HepG2 (cell line): ENCODE data around the gene RORB. TPM values are rescaled to one million over a fixed set of nuclear protein-coding genes. Genes with fewer than 3 reads are reported as not detected.

Source experiments
- ATAC-seq: fragments of 200-7000 bp; cut with Tn5 transposase; 3 replicates; pipeline ENCODE4 v1.9.1; 2020; ENCODE audit warnings: mild to moderate bottlenecking, moderate library complexity
- BruUV-seq: library from RNA; stranded (reverse); fragments of 400-500 nt; replicated peaks from 2 replicates; lab custom pipeline; 2021; lab: Mats Ljungman, UMichigan
- CTCF ChIA-PET: fragments of 300-600 bp; formaldehyde crosslinking; extraction: SDS; loops from one replicate; lab custom pipeline; 2021; ENCODE audit warnings: low total read pairs, inconsistent platforms, low intra/inter-chr PET ratio; lab: Yijun Ruan, JAX
- POLR2A ChIA-PET: fragments of 350-600 bp; sonication (Branson Sonifier 250); formaldehyde crosslinking; loops from one replicate; lab custom pipeline; 2020; ENCODE audit warnings: antibody characterized with exemption, inconsistent platforms; lab: Yijun Ruan, JAX
- DNase-seq: peaks from one replicate; pipeline ENCODE4 v3.0.0-alpha.2; 2015; ENCODE audit warnings: low spot score
- FAIRE-seq: peaks from 3 replicates; lab custom pipeline; 2011; peaks lifted over from hg19 to GRCh38; lab: Jason Lieb, UNC
- H2AFZ ChIP-seq: one replicate; pipeline ENCODE4 v1.6.1; 2011; ENCODE audit warnings: low read length, inconsistent platforms
- H3K27ac ChIP-seq: fragments of 300-600 bp; 3 replicates; pipeline ENCODE4 v1.8.0; 2011; ENCODE audit warnings: mixed run types, mild to moderate bottlenecking, mixed read lengths, low read length, inconsistent platforms; ENCODE audit not compliant: insufficient read depth; ENCODE audit errors: extremely low read length
- H3K27me3 ChIP-seq, 2 experiments: fragments of 200-600 bp in 1 of 2; 2 replicates in 1 of 2; 3 replicates in 1 of 2; pipeline versions ENCODE4 v1.6.0 to v1.8.0; 2011; ENCODE audit warnings: low read length in 2 of 2, mild to moderate bottlenecking in 2 of 2, moderate library complexity in 2 of 2, inconsistent platforms in 1 of 2; ENCODE audit not compliant: insufficient read depth in 2 of 2, control insufficient read depth in 1 of 2
- H3K36me3 ChIP-seq, 2 experiments: fragments of 200-600 bp in 1 of 2; replicated peaks in 1 of 2; 2 replicates in 1 of 2; 3 replicates in 1 of 2; pipeline versions ENCODE4 v1.5.1 to v1.8.0; 2011; ENCODE audit warnings: low read length in 2 of 2, inconsistent platforms in 1 of 2; ENCODE audit not compliant: insufficient read depth in 2 of 2, control insufficient read depth in 1 of 2
- H3K4me1 ChIP-seq: 2 replicates; pipeline ENCODE4 v1.5.1; 2012; ENCODE audit warnings: low read length, inconsistent platforms; ENCODE audit not compliant: insufficient read depth
- H3K4me2 ChIP-seq: 2 replicates; pipeline ENCODE4 v1.6.0; 2011; ENCODE audit warnings: low read depth, low read length, inconsistent platforms
- H3K4me3 ChIP-seq, 3 experiments: fragments of 200-600 bp in 1 of 3; sonication (generic), shearing (Covaris generic) in 1 of 3; replicated peaks in 1 of 3; 2 replicates each; pipeline ENCODE4 v1.5.1; 2011 to 2016; ENCODE audit warnings: low read length in 3 of 3, inconsistent platforms in 2 of 3, low read depth in 2 of 3, mild to moderate bottlenecking in 2 of 3, control low read depth in 1 of 3, mixed read lengths in 1 of 3; ENCODE audit not compliant: insufficient read depth in 1 of 3
- H3K79me2 ChIP-seq: one replicate; pipeline ENCODE4 v1.6.1; 2011; ENCODE audit warnings: low read length, inconsistent platforms; ENCODE audit not compliant: insufficient read depth
- H3K9ac ChIP-seq: 2 replicates; pipeline ENCODE4 v1.6.0; 2011; ENCODE audit warnings: mild to moderate bottlenecking, low read depth, low read length, inconsistent platforms; ENCODE audit not compliant: insufficient read depth
- H3K9me3 ChIP-seq: 2 replicates; pipeline ENCODE4 v1.5.1; 2012; ENCODE audit warnings: mild to moderate bottlenecking, low read length
- H4K20me1 ChIP-seq: 2 replicates; pipeline ENCODE4 v1.6.0; 2011; ENCODE audit warnings: inconsistent platforms, mild to moderate bottlenecking, low read length, moderate library complexity; ENCODE audit not compliant: insufficient read depth
- ATF3 ChIP-seq: sonication (generic); formaldehyde crosslinking; IDR thresholded peaks from 2 replicates; pipeline ENCODE4 v1.4.0; 2020; ENCODE audit warnings: missing genetic modification reagents
- BCL3 ChIP-seq: sonication (generic); formaldehyde crosslinking; IDR thresholded peaks from 2 replicates; pipeline ENCODE4 v1.5.1; 2020; ENCODE audit warnings: mild to moderate bottlenecking, missing genetic modification reagents, moderate library complexity
- CBX1 ChIP-seq: IDR thresholded peaks from one replicate; pipeline ENCODE4 v1.6.1; 2016; ENCODE audit warnings: antibody characterized with exemption, low read depth
- ETS1 ChIP-seq: sonication (generic); formaldehyde crosslinking; IDR thresholded peaks from 2 replicates; pipeline ENCODE4 v1.4.0; 2020; ENCODE audit warnings: missing genetic modification reagents
- IKZF1 ChIP-seq: fragments of 450-650 bp; IDR thresholded peaks from 2 replicates; pipeline ENCODE4 v1.7.1; 2016
- KMT2A ChIP-seq: sonication (generic); formaldehyde crosslinking; IDR thresholded peaks from 2 replicates; pipeline ENCODE4 v1.4.0; 2020; ENCODE audit warnings: missing genetic modification reagents
- NFYB ChIP-seq: sonication (generic); formaldehyde crosslinking; IDR thresholded peaks from 2 replicates; pipeline ENCODE4 v1.4.0; 2020; ENCODE audit warnings: missing genetic modification reagents
- SAFB2 ChIP-seq: sonication (generic); formaldehyde crosslinking; IDR thresholded peaks from 2 replicates; pipeline ENCODE4 v1.5.1; 2020; ENCODE audit warnings: missing genetic modification reagents, low read depth, mild to moderate bottlenecking, borderline replicate concordance
- TRIM22 ChIP-seq: fragments of 450-650 bp; IDR thresholded peaks from 2 replicates; pipeline ENCODE4 v1.6.1; 2017
- YY1 ChIP-seq: IDR thresholded peaks from 2 replicates; pipeline ENCODE4 v1.6.1; 2011; ENCODE audit warnings: low read length, low read depth, moderate library complexity, mild to moderate bottlenecking; ENCODE audit not compliant: insufficient read depth, insufficient replicate concordance
- ZNF687 ChIP-seq: sonication (generic); formaldehyde crosslinking; IDR thresholded peaks from 2 replicates; pipeline ENCODE4 v1.5.1; 2020; ENCODE audit warnings: mild to moderate bottlenecking, missing genetic modification reagents, moderate library complexity
- ZNF7 ChIP-seq: IDR thresholded peaks from 2 replicates; pipeline ENCODE4 v1.6.1; 2016; ENCODE audit warnings: missing biosample characterization, missing genetic modification reagents
- ZNF800 ChIP-seq: sonication (generic); formaldehyde crosslinking; IDR thresholded peaks from 2 replicates; pipeline ENCODE4 v1.4.0; 2020; ENCODE audit warnings: missing genetic modification reagents
- WGBS: methylation state at CpG from one replicate; pipeline ENCODE4 v1.1.6; 2017; ENCODE audit warnings: low lambda C conversion rate; 5-methylcytosine and 5-hydroxymethylcytosine counted together
- in situ Hi-C: cut with HindIII; loops from 2 replicates; pipeline ENCODE4 v1.10.0; 2017; ENCODE audit warnings: low pct_unique_long_range_greater_than_20kb; ENCODE audit not compliant: extremely low pct_ligation_motif_present
- intact Hi-C: fragments of 100-400 bp; cut with micrococcal nuclease; formaldehyde crosslinking; loops from one replicate; pipeline ENCODE4 v1.10.0; 2022; ENCODE audit not compliant: unreplicated experiment
- polyA plus RNA-seq, 8 experiments: library from polyadenylated mRNA; depleted of rRNA in 3 of 8; stranded (reverse) in 7 of 8; unstranded in 1 of 8; fragments of >200 nt; fragmentation: Illumina TruSeq in 4 of 8; extraction: Trizol in 4 of 8; gene quantifications; 2 replicates each; pipeline versions ENCODE4 v1.2.1 to v1.2.3, GENCODE V29; 2011 to 2016; ENCODE audit warnings: low read depth in 4 of 8, missing spikeins in 1 of 8, mixed read lengths in 1 of 8; ENCODE audit not compliant: insufficient read depth in 1 of 8
- total RNA-seq, 5 experiments: library from RNA; depleted of rRNA; stranded (reverse); fragments of >200 nt; fragmentation: Illumina TruSeq; extraction: Trizol; gene quantifications; 2 replicates each; pipeline ENCODE4 v1.2.3, GENCODE V29; 2016; ENCODE audit warnings: low read depth in 1 of 5

Gene RORB
- total and polyA plus RNA-seq, 2 of the 13 experiments (the other 11 are each of a cell fraction or from before 2014, with no cell fraction given) = not detected

GRCh38 chr9:74721696-74722660 lies 224.8 kb downstream of the RORB start:
- FAIRE-seq (no peak), DNase-seq (peak; percentile 3), ATAC-seq (no peak)
- BruUV-seq = no TSS peak
- in situ Hi-C loops = no loop called here
- H3K27ac ChIP-seq = no peak overlapping the region
- H3K4me3 ChIP-seq = no peak overlapping the region
- no peak overlapping the region for H3K4me2 ChIP-seq
- ChIA-PET POLR2A (no interaction called here), CTCF (no interaction called here)
- H3K9ac ChIP-seq = no peak overlapping the region
- H3K4me1 ChIP-seq = peaks cover 13% of the 10 kb centered on the region; the same call in 1 of the 2 replicates
- H4K20me1 ChIP-seq = no peaks in the 10 kb centered on the region
- H3K27me3 ChIP-seq = no peaks in the 10 kb centered on the region
- H3K36me3 ChIP-seq = no peaks in the 10 kb centered on the region
- 7% methylated on average over 5 of the region's 5 CpGs for WGBS
- H3K9me3 ChIP-seq = no peaks in the 10 kb centered on the region
- H3K79me2 ChIP-seq = no peaks in the 10 kb centered on the region
- H2AFZ ChIP-seq = no peak overlapping the region
- intact Hi-C loops = no loop called here
- TF ChIP-seq TRIM22 = no peak
- no peak for TF ChIP-seq KMT2A
- no peak for TF ChIP-seq NFYB (CRISPR knock-in tag)
- no peak for TF ChIP-seq ZNF800
- no peak for TF ChIP-seq YY1
- no peak for TF ChIP-seq ZNF7 (CRISPR knock-in tag)
- no peak for TF ChIP-seq ZNF687 (CRISPR knock-in tag)
- no peak for TF ChIP-seq SAFB2
- TF ChIP-seq ATF3 (CRISPR knock-in tag) = no peak
- no peak for TF ChIP-seq BCL3 (CRISPR knock-in tag)
- TF ChIP-seq ETS1 (CRISPR knock-in tag) = no peak
- TF ChIP-seq IKZF1 = no peak
- TF ChIP-seq CBX1 = no peak
